IMR-90 (cell line): ENCODE data around the gene SEMA3E.

ENCODE experiments used
- MAZ ChIP-seq: IDR thresholded peaks from 2 replicates; pipeline ENCODE4 v1.6.1; 2012; ENCODE audit warnings: low read depth, mild to moderate bottlenecking, low read length, improper control_type of control experiment, moderate library complexity, borderline replicate concordance
- MXI1 ChIP-seq: IDR thresholded peaks from 2 replicates; pipeline ENCODE4 v1.6.1; 2012; ENCODE audit warnings: low read depth, mild to moderate bottlenecking, low read length, moderate library complexity, borderline replicate concordance
- POLR2A ChIP-seq: IDR thresholded peaks from 2 replicates; pipeline ENCODE4 v1.6.1; 2012; ENCODE audit warnings: mild to moderate bottlenecking, low read depth, low read length
- RAD21 ChIP-seq: IDR thresholded peaks from 2 replicates; pipeline ENCODE4 v1.6.1; 2012; ENCODE audit warnings: low read length, improper control_type of control experiment
- RCOR1 ChIP-seq: IDR thresholded peaks from 2 replicates; pipeline ENCODE4 v1.6.1; 2012; ENCODE audit warnings: mild to moderate bottlenecking, low read length, improper control_type of control experiment; ENCODE audit not compliant: insufficient replicate concordance
- RFX5 ChIP-seq: IDR thresholded peaks from 2 replicates; pipeline ENCODE4 v1.8.0; 2012; ENCODE audit warnings: low read depth, mild to moderate bottlenecking, low read length, moderate library complexity
- USF2 ChIP-seq: fragments of 150-350 bp; IDR thresholded peaks from 2 replicates; pipeline ENCODE4 v1.6.1; 2017; ENCODE audit warnings: mild to moderate bottlenecking, antibody characterized with exemption, low read length, low read depth
- TF ChIP-seq, protein P1 (sequence below): conservative IDR thresholded peaks from 2 replicates; pipeline ENCODE4 v1.5.1; 2012; ENCODE audit warnings: mild to moderate bottlenecking, low read depth, low read length, improper control_type of control experiment

- TF ChIP-seq, protein P1, sequence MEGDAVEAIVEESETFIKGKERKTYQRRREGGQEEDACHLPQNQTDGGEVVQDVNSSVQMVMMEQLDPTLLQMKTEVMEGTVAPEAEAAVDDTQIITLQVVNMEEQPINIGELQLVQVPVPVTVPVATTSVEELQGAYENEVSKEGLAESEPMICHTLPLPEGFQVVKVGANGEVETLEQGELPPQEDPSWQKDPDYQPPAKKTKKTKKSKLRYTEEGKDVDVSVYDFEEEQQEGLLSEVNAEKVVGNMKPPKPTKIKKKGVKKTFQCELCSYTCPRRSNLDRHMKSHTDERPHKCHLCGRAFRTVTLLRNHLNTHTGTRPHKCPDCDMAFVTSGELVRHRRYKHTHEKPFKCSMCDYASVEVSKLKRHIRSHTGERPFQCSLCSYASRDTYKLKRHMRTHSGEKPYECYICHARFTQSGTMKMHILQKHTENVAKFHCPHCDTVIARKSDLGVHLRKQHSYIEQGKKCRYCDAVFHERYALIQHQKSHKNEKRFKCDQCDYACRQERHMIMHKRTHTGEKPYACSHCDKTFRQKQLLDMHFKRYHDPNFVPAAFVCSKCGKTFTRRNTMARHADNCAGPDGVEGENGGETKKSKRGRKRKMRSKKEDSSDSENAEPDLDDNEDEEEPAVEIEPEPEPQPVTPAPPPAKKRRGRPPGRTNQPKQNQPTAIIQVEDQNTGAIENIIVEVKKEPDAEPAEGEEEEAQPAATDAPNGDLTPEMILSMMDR, result no peak
- TF ChIP-seq POLR2A (no peak), RFX5 (no peak), MAZ (no peak), MXI1 (no peak), USF2 (no peak), RCOR1 (no peak), RAD21 (no peak)
These were observed 183.3 kb downstream of the SEMA3E start for GRCh38 chr7:83465643-83466042.
